Upper lobe of left lung (tissue), 4 donors: ENCODE measurements around the gene ITK.

Source experiments
- CTCF ChIP-seq, 6 experiments: fragments of 450-650 bp in 4 of 6; fragments of 200-600 bp in 2 of 6; sonication (generic) in 2 of 6; IDR thresholded peaks; one replicate each; pipeline ENCODE4 v1.5.1; 2016 to 2019; ENCODE audit warnings: antibody characterized with exemption in 6 of 6
- EP300 ChIP-seq, 4 donors: sonication (generic); formaldehyde crosslinking; IDR thresholded peaks; one replicate each; pipeline ENCODE4 v1.5.1; 2017; ENCODE audit warnings: antibody characterized with exemption in 4 of 4, control low read depth in 2 of 4
- POLR2A ChIP-seq, 4 donors: fragments of 450-650 bp; IDR thresholded peaks; one replicate each; pipeline ENCODE4 v1.5.1; 2016 to 2017; ENCODE audit warnings: antibody characterized with exemption in 4 of 4, mild to moderate bottlenecking in 2 of 4
- POLR2AphosphoS5 ChIP-seq, 2 donors: sonication (generic); formaldehyde crosslinking; IDR thresholded peaks; one replicate each; pipeline ENCODE4 v1.5.1; 2017; ENCODE audit warnings: antibody characterized with exemption in 2 of 2

GRCh38 chr5:157221959-157222358 is 41.3 kb downstream of the ITK start:
- TF ChIP-seq EP300 (IDR thresholded peaks at IDR 0.05) (no peak), POLR2AphosphoS5 (IDR thresholded peaks at IDR 0.05) (no peak), CTCF (IDR thresholded peaks at IDR 0.05) (no peak), POLR2A (IDR thresholded peaks at IDR 0.05) (no peak)
